ENCODE measurements around the gene TMEM132D. TPM values are rescaled to one million over a fixed set of nuclear protein-coding genes. Genes with fewer than 3 reads are reported as not detected.

Gene TMEM132D
- total and polyA plus RNA-seq, 2 donors from 2014 or later: 0.13 TPM; not detected in 1

GRCh38 chr12:129084875-129085826 lies 818.7 kb downstream of the TMEM132D start:
- intact Hi-C loops (cut with DNase I): no loop called here
- no peak for TF ChIP-seq CTCF (IDR thresholded peaks at IDR 0.05; ENCODE audit: borderline replicate concordance, extremely low read depth, insufficient read depth)
- Histone ChIP-seq H3K36me3 (ENCODE audit: control insufficient read depth in 2 of 3, insufficient read depth in 3 of 3, low read length in 3 of 3) (no peaks in the 10 kb centered on the region), H3K27me3 (ENCODE audit: control insufficient read depth, insufficient read depth, low read length) (no peaks in the 10 kb centered on the region), H3K4me1 (ENCODE audit: control insufficient read depth in 2 of 3, insufficient read depth in 2 of 3, low read depth in 1 of 3, low read length in 3 of 3) (no peaks in the 10 kb centered on the region), H3K4me3 (ENCODE audit: low read length in 3 of 3) (no peak overlapping the region), H3K9ac (ENCODE audit: low read length in 3 of 3) (no peak overlapping the region), H3K9me3 (ENCODE audit: control insufficient read depth in 2 of 3, insufficient read depth in 1 of 3, low read length in 3 of 3) (no peaks in the 10 kb centered on the region), H3K27ac (ENCODE audit: low read depth in 2 of 2, low read length in 2 of 2) (no peak overlapping the region)
- FAIRE-seq (no peak), DNase-seq (no peak)

DNA sequence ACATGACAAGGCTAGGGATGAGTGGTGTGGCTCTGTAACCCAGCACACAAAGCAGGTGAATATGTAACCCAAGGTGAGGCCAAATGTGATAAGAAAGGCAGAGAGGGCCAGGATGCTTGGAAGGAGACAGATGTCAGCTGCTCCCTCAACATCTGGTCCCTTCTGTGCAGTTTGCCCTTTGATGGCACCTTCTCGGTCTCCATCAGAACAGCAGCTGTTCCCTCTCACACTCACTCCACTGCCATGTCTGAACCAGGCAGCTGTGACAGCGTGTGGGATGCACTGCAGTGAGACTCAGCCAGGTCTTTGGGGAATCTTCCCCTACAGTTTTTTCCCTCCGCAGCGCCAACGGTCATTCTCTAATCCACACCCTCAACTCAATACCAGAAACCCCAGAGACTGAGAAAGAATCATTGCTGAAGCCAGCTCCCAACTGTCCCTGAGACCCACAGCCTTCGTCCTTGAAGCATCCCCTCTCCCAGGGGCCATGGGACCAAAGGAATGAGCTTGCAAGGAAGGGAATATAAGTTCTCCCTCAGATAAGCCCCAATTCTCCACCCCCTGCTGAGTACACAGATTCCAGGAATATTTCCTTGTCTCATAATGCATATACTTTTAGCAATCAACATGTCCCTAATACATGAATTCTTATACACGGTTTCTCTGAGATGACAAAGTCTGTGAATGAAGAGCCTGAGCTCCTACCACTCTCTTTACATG lies 820.5 kb downstream of the TMEM132D start:
- H3K36me3 ChIP-seq (ENCODE audit: control insufficient read depth in 2 of 3, insufficient read depth in 3 of 3, low read length in 3 of 3): no peaks in the 10 kb centered on the region
- no peaks in the 10 kb centered on the region for H3K4me1 ChIP-seq (ENCODE audit: control insufficient read depth in 2 of 3, insufficient read depth in 2 of 3, low read depth in 1 of 3, low read length in 3 of 3)
- no peak overlapping the region for H3K4me3 ChIP-seq (ENCODE audit: low read length in 3 of 3)
- no peak for FAIRE-seq
- DNase-seq: peak in 3 of 5 donors; percentile 12 to 24 (median 22)
- TF ChIP-seq CTCF (IDR thresholded peaks at IDR 0.05; ENCODE audit: borderline replicate concordance, extremely low read depth, insufficient read depth): no peak
- H3K27ac ChIP-seq (ENCODE audit: low read depth in 2 of 2, low read length in 2 of 2): no peak overlapping the region
- H3K27me3 ChIP-seq (ENCODE audit: control insufficient read depth, insufficient read depth, low read length): no peaks in the 10 kb centered on the region
- intact Hi-C loops (cut with DNase I): no loop called here
- no peak overlapping the region for H3K9ac ChIP-seq (ENCODE audit: low read length in 3 of 3)
- H3K9me3 ChIP-seq (ENCODE audit: control insufficient read depth in 2 of 3, insufficient read depth in 1 of 3, low read length in 3 of 3): no peaks in the 10 kb centered on the region

DNA sequence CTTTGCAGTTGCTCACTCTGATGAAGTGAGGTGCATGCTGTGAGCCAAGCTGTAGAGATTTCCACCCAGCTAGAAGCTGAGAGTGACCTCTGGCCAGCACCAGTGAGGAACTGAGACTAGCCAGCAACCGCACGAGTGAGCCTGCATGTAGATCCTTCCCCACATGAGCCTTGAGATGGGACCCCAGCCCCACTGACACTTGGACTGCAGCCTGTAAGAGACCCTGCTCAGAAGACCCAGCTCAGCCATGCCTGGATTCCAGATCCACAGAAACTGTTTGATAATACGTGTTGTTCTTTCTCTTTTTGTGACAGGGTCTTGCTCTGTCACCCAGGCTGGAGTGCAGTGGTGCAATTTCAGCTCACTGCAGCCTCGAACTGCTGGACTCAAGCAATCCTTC lies 821.4 kb downstream of the TMEM132D start:
- Histone ChIP-seq H3K4me1 (ENCODE audit: control insufficient read depth in 2 of 3, insufficient read depth in 2 of 3, low read depth in 1 of 3, low read length in 3 of 3) (no peaks in the 10 kb centered on the region), H3K9ac (ENCODE audit: low read length in 3 of 3) (no peak overlapping the region), H3K27me3 (ENCODE audit: control insufficient read depth, insufficient read depth, low read length) (no peaks in the 10 kb centered on the region), H3K9me3 (ENCODE audit: control insufficient read depth in 2 of 3, insufficient read depth in 1 of 3, low read length in 3 of 3) (no peaks in the 10 kb centered on the region), H3K27ac (ENCODE audit: low read depth in 2 of 2, low read length in 2 of 2) (no peak overlapping the region), H3K36me3 (ENCODE audit: control insufficient read depth in 2 of 3, insufficient read depth in 3 of 3, low read length in 3 of 3) (no peaks in the 10 kb centered on the region), H3K4me3 (ENCODE audit: low read length in 3 of 3) (no peak overlapping the region)
- DNase-seq: peak in 1 of 5 donors; percentile 10
- intact Hi-C loops (cut with DNase I): no loop called here
- TF ChIP-seq CTCF (IDR thresholded peaks at IDR 0.05; ENCODE audit: borderline replicate concordance, extremely low read depth, insufficient read depth): no peak
- no peak for FAIRE-seq

Data from kidney (tissue), 14 donors.